ENCODE data around the gene PVRIG.

DNA sequence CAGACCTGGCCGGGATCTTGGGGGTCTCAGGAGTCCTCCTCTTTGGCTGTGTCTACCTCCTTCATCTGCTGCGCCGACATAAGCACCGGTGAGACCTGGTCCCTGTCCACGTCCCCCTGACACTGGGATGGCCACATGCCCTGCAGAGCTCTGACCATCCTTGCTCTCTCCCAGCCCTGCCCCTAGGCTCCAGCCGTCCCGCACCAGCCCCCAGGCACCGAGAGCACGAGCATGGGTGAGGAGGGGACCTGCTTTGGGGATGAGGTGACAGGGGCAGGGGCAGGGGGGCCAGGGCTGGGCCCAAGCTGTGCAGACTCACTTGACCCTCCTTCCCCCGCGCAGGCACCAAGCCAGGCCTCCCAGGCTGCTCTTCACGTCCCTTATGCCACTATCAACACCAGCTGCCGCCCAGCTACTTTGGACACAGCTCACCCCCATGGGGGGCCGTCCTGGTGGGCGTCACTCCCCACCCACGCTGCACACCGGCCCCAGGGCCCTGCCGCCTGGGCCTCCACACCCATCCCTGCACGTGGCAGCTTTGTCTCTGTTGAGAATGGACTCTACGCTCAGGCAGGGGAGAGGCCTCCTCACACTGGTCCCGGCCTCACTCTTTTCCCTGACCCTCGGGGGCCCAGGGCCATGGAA, 959 bp downstream of the PVRIG start:
- TF ChIP-seq ZC3H11A (IDR thresholded peaks at IDR 0.05; ENCODE audit: low read depth, low read length) (no peak), TAF1 (IDR thresholded peaks at IDR 0.05; ENCODE audit: control insufficient read depth, extremely low read depth, insufficient read depth, low read length, severe bottlenecking) (no peak), HDAC1 (IDR thresholded peaks at IDR 0.05) (no peak), EGR1 (conservative IDR thresholded peaks at IDR 0.05) (no peak), REST (IDR thresholded peaks at IDR 0.05; ENCODE audit: borderline replicate concordance) (no peak), REST (CRISPR knock-in tag; IDR thresholded peaks at IDR 0.05; ENCODE audit: low read depth) (no peak), SRSF9 (IDR thresholded peaks at IDR 0.05; ENCODE audit: borderline replicate concordance, low read depth, low read length) (no peak), POLR2AphosphoS2 (IDR thresholded peaks at IDR 0.05; ENCODE audit: low read length) (no peak)

All from K562 (cell line).